Measurements from ENCODE around the gene FNDC3B.

GRCh38 chr3:172346161-172346560 lies 306.8 kb downstream of the FNDC3B start:
- TF ChIP-seq, protein P1, sequence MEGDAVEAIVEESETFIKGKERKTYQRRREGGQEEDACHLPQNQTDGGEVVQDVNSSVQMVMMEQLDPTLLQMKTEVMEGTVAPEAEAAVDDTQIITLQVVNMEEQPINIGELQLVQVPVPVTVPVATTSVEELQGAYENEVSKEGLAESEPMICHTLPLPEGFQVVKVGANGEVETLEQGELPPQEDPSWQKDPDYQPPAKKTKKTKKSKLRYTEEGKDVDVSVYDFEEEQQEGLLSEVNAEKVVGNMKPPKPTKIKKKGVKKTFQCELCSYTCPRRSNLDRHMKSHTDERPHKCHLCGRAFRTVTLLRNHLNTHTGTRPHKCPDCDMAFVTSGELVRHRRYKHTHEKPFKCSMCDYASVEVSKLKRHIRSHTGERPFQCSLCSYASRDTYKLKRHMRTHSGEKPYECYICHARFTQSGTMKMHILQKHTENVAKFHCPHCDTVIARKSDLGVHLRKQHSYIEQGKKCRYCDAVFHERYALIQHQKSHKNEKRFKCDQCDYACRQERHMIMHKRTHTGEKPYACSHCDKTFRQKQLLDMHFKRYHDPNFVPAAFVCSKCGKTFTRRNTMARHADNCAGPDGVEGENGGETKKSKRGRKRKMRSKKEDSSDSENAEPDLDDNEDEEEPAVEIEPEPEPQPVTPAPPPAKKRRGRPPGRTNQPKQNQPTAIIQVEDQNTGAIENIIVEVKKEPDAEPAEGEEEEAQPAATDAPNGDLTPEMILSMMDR (conservative IDR thresholded peaks at IDR 0.05; ENCODE audit: low read length), result no peak
- TF ChIP-seq EZH2phosphoT487 (IDR thresholded peaks at IDR 0.05; ENCODE audit: borderline replicate concordance), result no peak

All from Loucy (cell line).